Panc1 (cell line): ENCODE results near the gene RHBG. TPM values are rescaled to one million over a fixed set of nuclear protein-coding genes. Genes with fewer than 3 reads are reported as not detected.

Source experiments
- ATAC-seq: fragments of 200-7000 bp; cut with Tn5 transposase; 2 replicates; pipeline ENCODE4 v1.9.1; 2020; ENCODE audit warnings: mild to moderate bottlenecking, moderate library complexity
- BruUV-seq: library from RNA; stranded (reverse); fragments of 400-500 nt; replicated peaks from 2 replicates; lab custom pipeline; 2021; lab: Mats Ljungman, UMichigan
- CTCF ChIA-PET: fragments of 300-600 bp; sonication (Branson Sonifier 250); formaldehyde crosslinking; loops from one replicate; lab custom pipeline; 2022; ENCODE audit warnings: antibody characterized with exemption; lab: Charles Lee
- POLR2A ChIA-PET: fragments of 300-600 bp; sonication (Branson Sonifier 250); formaldehyde crosslinking; loops from one replicate; lab custom pipeline; 2022; ENCODE audit warnings: antibody characterized with exemption; lab: Charles Lee
- DNase-seq: peaks from one replicate; pipeline ENCODE4 v3.0.0-alpha.2; 2010; ENCODE audit warnings: low read depth, low spot score
- H3K27ac ChIP-seq: 2 replicates; pipeline ENCODE4 v1.5.1; 2011; ENCODE audit warnings: mild to moderate bottlenecking, low read length, inconsistent platforms
- H3K27me3 ChIP-seq: fragments of 200-500 bp; sonication (Bioruptor generic); 2 replicates; pipeline ENCODE4 v1.6.0; 2014; ENCODE audit warnings: low read length, inconsistent platforms; ENCODE audit not compliant: control insufficient read depth, insufficient read depth
- H3K36me3 ChIP-seq: fragments of 200-500 bp; sonication (Bioruptor generic); 2 replicates; pipeline ENCODE4 v1.5.1; 2014; ENCODE audit warnings: inconsistent platforms, mild to moderate bottlenecking, low read length, moderate library complexity; ENCODE audit not compliant: control insufficient read depth, insufficient read depth
- H3K4me1 ChIP-seq: 2 replicates; pipeline ENCODE4 v1.5.1; 2011; ENCODE audit warnings: inconsistent platforms, mild to moderate bottlenecking, low read length, moderate library complexity; ENCODE audit not compliant: control insufficient read depth, insufficient read depth
- H3K4me3 ChIP-seq, 2 experiments: 2 replicates each; pipeline ENCODE4 v1.5.1; 2011 to 2012; ENCODE audit warnings: low read depth in 2 of 2, low read length in 2 of 2, mild to moderate bottlenecking in 2 of 2, inconsistent platforms in 1 of 2, moderate library complexity in 1 of 2
- H3K9me3 ChIP-seq: fragments of 200-500 bp; sonication (Bioruptor generic); 2 replicates; pipeline ENCODE4 v1.5.1; 2014; ENCODE audit warnings: low read depth, mild to moderate bottlenecking, inconsistent platforms, low read length, moderate library complexity; ENCODE audit not compliant: control insufficient read depth, insufficient read depth
- POLR2AphosphoS5 ChIP-seq: IDR thresholded peaks from 2 replicates; pipeline ENCODE4 v1.6.1; 2012; ENCODE audit warnings: mild to moderate bottlenecking, low read depth, low read length, moderate library complexity
- SIN3A ChIP-seq: IDR thresholded peaks from 2 replicates; pipeline ENCODE4 v1.6.1; 2012; ENCODE audit warnings: low read depth, mild to moderate bottlenecking, low read length, moderate library complexity, borderline replicate concordance; ENCODE audit not compliant: insufficient read depth
- TCF7L2 ChIP-seq: IDR thresholded peaks from 2 replicates; pipeline ENCODE4 v1.6.1; 2011; ENCODE audit warnings: mild to moderate bottlenecking, low read depth, low read length, inconsistent platforms
- in situ Hi-C: cut with HindIII; loops from 2 replicates; pipeline ENCODE4 v1.10.0; 2016; ENCODE audit warnings: low sequenced_read_pairs, low pct_unique_long_range_greater_than_20kb
- intact Hi-C: fragments of 100-400 bp; cut with micrococcal nuclease; formaldehyde crosslinking; loops from one replicate; pipeline ENCODE4 v1.10.0; 2022; ENCODE audit not compliant: unreplicated experiment
- total RNA-seq: library from RNA; stranded (reverse); gene quantifications from one replicate; pipeline ENCODE4 v1.2.1, GENCODE V29; 2021; ENCODE audit not compliant: unreplicated experiment
- TF ChIP-seq, protein P1 (sequence below): fragments of 450-650 bp; IDR thresholded peaks from 2 replicates; pipeline ENCODE4 v1.5.1; 2017; ENCODE audit warnings: mild to moderate bottlenecking
- TF ChIP-seq, protein P2 (sequence below), 2 experiments: IDR thresholded peaks; 2 replicates each; pipeline ENCODE4 v1.6.1; 2011 to 2012; ENCODE audit warnings: low read depth in 2 of 2, control low read depth in 1 of 2, low read length in 1 of 2, mild to moderate bottlenecking in 1 of 2, moderate library complexity in 1 of 2; ENCODE audit not compliant: insufficient read depth in 1 of 2

RHBG gene
- total RNA-seq, 1 experiment from 2014 or later = 0.28 TPM

DNA sequence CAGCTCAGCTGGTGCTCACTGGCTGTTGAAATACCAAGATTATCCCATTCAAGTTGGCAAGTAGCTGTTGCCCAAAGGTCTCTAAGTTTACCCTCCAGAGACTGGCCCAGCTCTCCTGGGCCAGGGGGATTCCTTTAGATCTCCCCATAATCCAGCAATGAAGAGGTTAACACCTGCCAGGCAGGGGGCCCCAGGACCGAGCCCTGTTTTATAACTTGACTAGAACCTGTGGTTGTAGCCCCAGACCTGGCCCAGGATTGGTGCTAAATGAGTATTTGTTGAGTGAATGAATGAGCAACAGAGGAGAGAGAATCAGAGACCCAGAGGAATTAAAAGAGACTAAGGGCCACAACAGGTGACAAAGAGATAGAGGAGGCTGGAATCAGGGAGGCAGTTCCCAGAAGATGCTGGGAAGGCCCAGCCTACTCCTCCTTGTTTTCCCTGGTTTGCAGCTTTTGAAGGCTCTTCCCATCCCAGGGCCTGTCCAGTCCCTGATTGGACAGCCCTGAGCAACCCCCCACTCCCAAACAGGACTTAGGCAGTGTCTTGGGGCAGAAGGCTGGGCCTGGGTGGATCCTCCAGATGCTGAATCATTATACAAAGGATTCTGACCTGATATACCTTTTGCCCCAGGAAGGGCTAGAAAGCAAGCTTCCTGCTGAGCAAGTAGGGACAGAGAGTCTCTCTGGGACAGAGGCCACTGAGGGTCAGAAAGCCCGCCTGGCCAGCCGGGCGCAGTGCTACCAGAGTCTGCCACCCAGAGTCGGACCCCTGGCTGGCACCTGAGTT is 2.4 kb upstream of the RHBG start:
- POLR2A ChIA-PET = interaction anchor here (0.6 kb wide), 2 partner anchors 134 to 228 kb away, joined by 4 to 8 read pairs; partner anchors contain the start of gene MEF2D
- H3K9me3 ChIP-seq = no peaks in the 10 kb centered on the region
- DNase-seq = no peak
- intact Hi-C loops (no loop called here), in situ Hi-C loops (no loop called here)
- no peak for ATAC-seq
- TF ChIP-seq, protein P1, sequence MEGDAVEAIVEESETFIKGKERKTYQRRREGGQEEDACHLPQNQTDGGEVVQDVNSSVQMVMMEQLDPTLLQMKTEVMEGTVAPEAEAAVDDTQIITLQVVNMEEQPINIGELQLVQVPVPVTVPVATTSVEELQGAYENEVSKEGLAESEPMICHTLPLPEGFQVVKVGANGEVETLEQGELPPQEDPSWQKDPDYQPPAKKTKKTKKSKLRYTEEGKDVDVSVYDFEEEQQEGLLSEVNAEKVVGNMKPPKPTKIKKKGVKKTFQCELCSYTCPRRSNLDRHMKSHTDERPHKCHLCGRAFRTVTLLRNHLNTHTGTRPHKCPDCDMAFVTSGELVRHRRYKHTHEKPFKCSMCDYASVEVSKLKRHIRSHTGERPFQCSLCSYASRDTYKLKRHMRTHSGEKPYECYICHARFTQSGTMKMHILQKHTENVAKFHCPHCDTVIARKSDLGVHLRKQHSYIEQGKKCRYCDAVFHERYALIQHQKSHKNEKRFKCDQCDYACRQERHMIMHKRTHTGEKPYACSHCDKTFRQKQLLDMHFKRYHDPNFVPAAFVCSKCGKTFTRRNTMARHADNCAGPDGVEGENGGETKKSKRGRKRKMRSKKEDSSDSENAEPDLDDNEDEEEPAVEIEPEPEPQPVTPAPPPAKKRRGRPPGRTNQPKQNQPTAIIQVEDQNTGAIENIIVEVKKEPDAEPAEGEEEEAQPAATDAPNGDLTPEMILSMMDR = no peak
- TF ChIP-seq, protein P2, sequence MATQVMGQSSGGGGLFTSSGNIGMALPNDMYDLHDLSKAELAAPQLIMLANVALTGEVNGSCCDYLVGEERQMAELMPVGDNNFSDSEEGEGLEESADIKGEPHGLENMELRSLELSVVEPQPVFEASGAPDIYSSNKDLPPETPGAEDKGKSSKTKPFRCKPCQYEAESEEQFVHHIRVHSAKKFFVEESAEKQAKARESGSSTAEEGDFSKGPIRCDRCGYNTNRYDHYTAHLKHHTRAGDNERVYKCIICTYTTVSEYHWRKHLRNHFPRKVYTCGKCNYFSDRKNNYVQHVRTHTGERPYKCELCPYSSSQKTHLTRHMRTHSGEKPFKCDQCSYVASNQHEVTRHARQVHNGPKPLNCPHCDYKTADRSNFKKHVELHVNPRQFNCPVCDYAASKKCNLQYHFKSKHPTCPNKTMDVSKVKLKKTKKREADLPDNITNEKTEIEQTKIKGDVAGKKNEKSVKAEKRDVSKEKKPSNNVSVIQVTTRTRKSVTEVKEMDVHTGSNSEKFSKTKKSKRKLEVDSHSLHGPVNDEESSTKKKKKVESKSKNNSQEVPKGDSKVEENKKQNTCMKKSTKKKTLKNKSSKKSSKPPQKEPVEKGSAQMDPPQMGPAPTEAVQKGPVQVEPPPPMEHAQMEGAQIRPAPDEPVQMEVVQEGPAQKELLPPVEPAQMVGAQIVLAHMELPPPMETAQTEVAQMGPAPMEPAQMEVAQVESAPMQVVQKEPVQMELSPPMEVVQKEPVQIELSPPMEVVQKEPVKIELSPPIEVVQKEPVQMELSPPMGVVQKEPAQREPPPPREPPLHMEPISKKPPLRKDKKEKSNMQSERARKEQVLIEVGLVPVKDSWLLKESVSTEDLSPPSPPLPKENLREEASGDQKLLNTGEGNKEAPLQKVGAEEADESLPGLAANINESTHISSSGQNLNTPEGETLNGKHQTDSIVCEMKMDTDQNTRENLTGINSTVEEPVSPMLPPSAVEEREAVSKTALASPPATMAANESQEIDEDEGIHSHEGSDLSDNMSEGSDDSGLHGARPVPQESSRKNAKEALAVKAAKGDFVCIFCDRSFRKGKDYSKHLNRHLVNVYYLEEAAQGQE (IDR thresholded peaks at IDR 0.05; ENCODE audit: insufficient read depth in 1 of 2, low read depth in 2 of 2, low read length in 1 of 2) = no peak
- TF ChIP-seq POLR2AphosphoS5 (no peak), TCF7L2 (no peak), SIN3A (no peak)
- no peaks in the 10 kb centered on the region; the same call in 1 of the 2 replicates for H3K36me3 ChIP-seq
- no peaks in the 10 kb centered on the region for H3K27me3 ChIP-seq
- H3K27ac ChIP-seq = no peak overlapping the region
- no TSS peak for BruUV-seq
- H3K4me1 ChIP-seq = peaks cover 5% of the 10 kb centered on the region; the same call in 1 of the 2 replicates
- CTCF ChIA-PET = interaction anchor here (0.6 kb wide), 1 partner anchor 65 kb away, joined by 3 read pairs; no protein-coding TSS in a partner anchor
- no peak overlapping the region for H3K4me3 ChIP-seq

DNA sequence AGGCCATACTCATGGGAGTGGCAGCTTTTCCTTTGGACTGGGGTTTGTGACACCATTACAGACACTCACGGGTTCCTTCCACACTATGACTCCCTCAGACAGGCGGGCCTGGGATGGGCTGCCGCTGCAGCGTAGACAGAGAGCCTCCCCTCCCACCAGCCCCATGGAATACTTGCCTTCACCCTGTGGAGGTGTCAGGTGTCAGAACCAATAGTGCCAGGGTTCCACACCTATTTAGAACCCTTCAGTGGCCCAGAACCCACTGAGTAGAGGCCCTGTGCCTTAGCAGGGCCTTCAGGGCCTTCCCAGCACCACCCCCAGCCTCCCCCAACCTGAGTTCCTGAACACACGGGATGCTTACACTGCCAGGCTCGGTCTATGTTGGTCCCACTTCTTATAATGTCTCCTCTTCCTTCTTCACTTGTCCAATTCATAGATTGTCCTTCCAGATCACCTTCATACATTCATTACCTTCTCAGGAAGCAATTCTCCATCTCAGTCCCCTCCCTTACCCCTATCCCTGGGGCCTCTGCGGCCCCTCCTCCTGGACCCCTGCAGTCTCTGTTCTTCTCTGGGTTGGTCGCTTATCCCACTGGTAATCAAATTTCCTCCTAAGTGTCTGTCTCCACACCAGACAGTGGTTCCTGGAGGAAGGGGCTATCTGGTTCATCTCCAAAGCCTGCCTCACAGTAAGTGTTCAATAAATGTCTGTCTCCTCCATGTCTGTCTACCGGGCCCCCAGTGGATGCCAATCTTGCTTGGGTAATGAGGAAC is 1.4 kb upstream of the RHBG start:
- no peak for DNase-seq
- no peak overlapping the region for H3K27ac ChIP-seq
- in situ Hi-C loops (no loop called here), intact Hi-C loops (no loop called here)
- ChIA-PET CTCF (interaction anchor here (0.6 kb wide), 1 partner anchor 64 kb away, joined by 3 read pairs; no protein-coding TSS in a partner anchor), POLR2A (no interaction called here)
- H3K9me3 ChIP-seq = no peaks in the 10 kb centered on the region
- H3K4me3 ChIP-seq = no peak overlapping the region
- no peaks in the 10 kb centered on the region for H3K27me3 ChIP-seq
- TF ChIP-seq POLR2AphosphoS5 (no peak), SIN3A (no peak), TCF7L2 (no peak)
- TF ChIP-seq, protein P1 = no peak
- TF ChIP-seq, protein P2 (IDR thresholded peaks at IDR 0.05; ENCODE audit: insufficient read depth in 1 of 2, low read depth in 2 of 2, low read length in 1 of 2) = no peak
- no peaks in the 10 kb centered on the region; the same call in 1 of the 2 replicates for H3K36me3 ChIP-seq
- peaks cover 5% of the 10 kb centered on the region; the same call in 1 of the 2 replicates for H3K4me1 ChIP-seq
- no peak for ATAC-seq
- BruUV-seq = no TSS peak
